ENCODE results near the gene CNIH3. TPM values are rescaled to one million over a fixed set of nuclear protein-coding genes. Genes with fewer than 3 reads are reported as not detected.

CNIH3 gene
- total RNA-seq, 3 donors from 2014 or later, result 3.8 to 5.2 (median 4.4) TPM

DNA sequence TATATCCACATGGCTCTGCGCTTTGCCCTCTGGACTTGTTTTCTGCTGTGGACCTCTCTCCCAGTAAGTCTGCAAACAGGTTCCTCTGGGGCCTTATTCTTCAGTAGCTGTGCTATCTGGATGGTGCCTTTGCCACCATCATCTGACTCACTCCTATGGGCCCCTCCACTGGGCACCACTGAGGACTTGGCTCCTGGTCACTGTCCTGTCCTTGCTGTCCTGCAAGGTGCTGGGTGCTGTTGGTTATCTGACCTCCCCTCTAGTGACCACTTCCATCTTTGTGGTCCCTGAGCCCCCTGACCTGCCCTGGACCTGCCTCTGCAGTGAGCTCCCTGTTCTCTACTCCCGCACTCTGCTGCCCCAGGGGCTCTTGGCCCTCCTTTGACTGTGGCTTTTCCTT is 6.7 kb downstream of the CNIH3 start:
- Histone ChIP-seq H3K4me3 (no peak overlapping the region), H3K4me1 (no peaks in the 10 kb centered on the region), H3K27ac (no peak overlapping the region), H3K9me3 (no peaks in the 10 kb centered on the region), H3K27me3 (peaks cover 0 to 6% of the 10 kb centered on the region in 2 donors), H3K36me3 (no peaks in the 10 kb centered on the region)
- TF ChIP-seq POLR2A (IDR thresholded peaks at IDR 0.05) (no peak), POLR2AphosphoS5 (IDR thresholded peaks at IDR 0.05) (no peak), CTCF (IDR thresholded peaks at IDR 0.05) (no peak)
- intact Hi-C loops (cut with DNase I; ENCODE audit: low total_unique reads), result no loop called here
- no peak for DNase-seq (ENCODE audit: low spot score in 2 of 2)

- DNase-seq (ENCODE audit: low spot score in 2 of 2), result no peak
- no peaks in the 10 kb centered on the region for H3K36me3 ChIP-seq
- no peak for TF ChIP-seq POLR2AphosphoS5 (IDR thresholded peaks at IDR 0.05)
- TF ChIP-seq CTCF (IDR thresholded peaks at IDR 0.05), result no peak
- no peak for TF ChIP-seq POLR2A (IDR thresholded peaks at IDR 0.05)
- H3K4me3 ChIP-seq, result no peak overlapping the region
- no peak overlapping the region for H3K27ac ChIP-seq
- H3K27me3 ChIP-seq, result peaks cover 0 to 1% of the 10 kb centered on the region in 2 donors
- H3K9me3 ChIP-seq, result no peaks in the 10 kb centered on the region
- H3K4me1 ChIP-seq, result no peaks in the 10 kb centered on the region
- intact Hi-C loops (cut with DNase I; ENCODE audit: low total_unique reads), result no loop called here
These were observed 7.2 kb downstream of the CNIH3 start for GRCh38 chr1:224623310-224623714.

DNA sequence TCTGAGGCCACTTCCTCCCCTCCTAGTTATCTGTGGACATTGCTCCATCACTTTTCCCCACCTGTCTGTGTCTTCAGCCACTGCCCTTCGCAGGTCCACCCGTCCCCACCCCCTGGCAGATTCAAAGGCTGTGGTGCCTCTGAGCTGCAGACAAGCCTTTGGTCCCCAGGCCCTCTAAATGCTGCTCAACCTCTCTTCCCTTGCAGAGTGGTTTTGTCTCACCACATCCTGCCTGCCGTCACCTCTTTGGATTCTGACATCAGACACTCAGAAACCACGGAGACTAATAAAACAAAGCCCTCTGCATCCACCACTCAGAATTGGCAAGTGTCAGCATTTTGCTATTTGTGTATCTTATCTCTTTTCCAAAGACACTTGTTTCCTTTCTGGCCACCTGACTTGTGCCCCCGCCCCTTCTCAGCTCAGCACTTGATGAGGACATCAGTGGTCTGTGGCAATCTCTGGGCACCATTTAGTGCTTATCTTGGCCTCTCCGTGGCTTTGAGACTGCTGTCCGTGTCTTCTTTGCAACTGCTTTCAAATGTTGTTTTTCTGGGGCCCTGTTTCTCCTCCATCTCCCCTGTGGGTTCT is 7.7 kb downstream of the CNIH3 start:
- no peak overlapping the region for H3K4me3 ChIP-seq
- H3K4me1 ChIP-seq, result no peaks in the 10 kb centered on the region
- H3K9me3 ChIP-seq, result no peaks in the 10 kb centered on the region
- intact Hi-C loops (cut with DNase I; ENCODE audit: low total_unique reads), result no loop called here
- no peak for TF ChIP-seq CTCF (IDR thresholded peaks at IDR 0.05)
- no peak for TF ChIP-seq POLR2A (IDR thresholded peaks at IDR 0.05)
- no peak for TF ChIP-seq POLR2AphosphoS5 (IDR thresholded peaks at IDR 0.05)
- H3K27me3 ChIP-seq, result no peaks in the 10 kb centered on the region
- H3K36me3 ChIP-seq, result no peaks in the 10 kb centered on the region
- no peak for DNase-seq (ENCODE audit: low spot score in 2 of 2)
- no peak overlapping the region for H3K27ac ChIP-seq

DNA sequence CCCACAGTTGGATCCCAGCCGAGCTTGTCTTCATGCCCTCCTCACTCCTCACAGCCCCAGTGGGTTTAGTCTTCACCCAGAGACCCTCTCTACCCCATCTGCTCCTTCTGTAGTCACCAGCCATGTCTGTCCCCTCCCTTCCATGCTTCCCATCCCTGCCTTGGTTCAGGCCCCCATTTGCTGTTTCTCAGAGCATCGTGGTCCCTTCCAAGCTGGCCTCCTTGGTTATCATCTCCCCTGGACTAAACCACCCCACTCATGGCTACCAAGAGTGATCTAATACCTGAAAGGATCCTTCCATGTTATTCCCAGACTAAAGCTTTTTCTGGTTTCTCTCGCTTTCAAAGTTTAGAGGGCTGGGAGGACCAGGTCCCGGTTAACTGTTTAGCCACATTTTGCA is 8.3 kb downstream of the CNIH3 start:
- Histone ChIP-seq H3K27me3 (no peaks in the 10 kb centered on the region), H3K9me3 (no peaks in the 10 kb centered on the region), H3K4me1 (no peaks in the 10 kb centered on the region), H3K4me3 (no peak overlapping the region), H3K27ac (no peak overlapping the region), H3K36me3 (no peaks in the 10 kb centered on the region)
- no peak for DNase-seq (ENCODE audit: low spot score in 2 of 2)
- intact Hi-C loops (cut with DNase I; ENCODE audit: low total_unique reads), result no loop called here
- TF ChIP-seq CTCF (IDR thresholded peaks at IDR 0.05) (no peak), POLR2AphosphoS5 (IDR thresholded peaks at IDR 0.05) (no peak), POLR2A (IDR thresholded peaks at IDR 0.05) (no peak)

GRCh38 chr1:224626042-224626441 is 9.9 kb downstream of the CNIH3 start:
- H3K9me3 ChIP-seq, result no peaks in the 10 kb centered on the region

More at GRCh38 chr1:224626042-224626441, 9.9 kb downstream of the CNIH3 start:
- no peak overlapping the region for H3K4me3 ChIP-seq
- no peak for DNase-seq (ENCODE audit: low spot score in 2 of 2)
- TF ChIP-seq POLR2A (IDR thresholded peaks at IDR 0.05) (no peak), CTCF (IDR thresholded peaks at IDR 0.05) (no peak), POLR2AphosphoS5 (IDR thresholded peaks at IDR 0.05) (no peak)
- no peaks in the 10 kb centered on the region for H3K36me3 ChIP-seq
- no peaks in the 10 kb centered on the region for H3K4me1 ChIP-seq
- intact Hi-C loops (cut with DNase I; ENCODE audit: low total_unique reads), result no loop called here
- no peaks in the 10 kb centered on the region for H3K27me3 ChIP-seq
- no peak overlapping the region for H3K27ac ChIP-seq

All from breast epithelium (tissue), 4 donors.